GM21717 (cell line): Measurements from ENCODE around the gene NFS1.
A peak's percentile ranks its signal among the peaks of the same experiment; 100 is the strongest.

Experiments used
- ATAC-seq: cut with Tn5 transposase; IDR thresholded peaks from one replicate; pipeline ENCODE4 v1.9.1; 2021; ENCODE audit warnings: mild to moderate bottlenecking, moderate library complexity; ENCODE audit not compliant: unreplicated experiment

NFS1 gene

GRCh38 chr20:35680452-35681183, 18.5 kb downstream of the NFS1 start:
- no peak for ATAC-seq

DNA sequence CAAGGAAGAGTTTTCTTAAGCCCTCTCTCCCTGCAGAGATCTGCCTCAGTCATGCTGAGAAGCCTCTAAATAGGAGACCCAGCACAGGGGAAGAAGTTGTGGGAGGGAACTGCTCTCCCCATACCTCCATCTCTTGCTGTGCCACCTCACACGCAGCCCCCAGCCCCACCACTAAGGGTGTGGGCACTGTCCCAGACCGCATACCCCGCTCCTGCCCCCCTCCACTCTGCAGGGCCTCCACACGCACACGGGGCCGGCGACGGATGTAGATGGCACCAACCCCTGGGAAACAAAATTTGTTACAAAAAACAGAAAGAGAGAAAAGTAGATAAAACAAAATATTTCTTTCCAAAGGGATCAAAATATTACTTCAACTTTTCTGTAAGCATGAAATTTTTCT, 24.2 kb downstream of the NFS1 start:
- ATAC-seq = no peak

DNA sequence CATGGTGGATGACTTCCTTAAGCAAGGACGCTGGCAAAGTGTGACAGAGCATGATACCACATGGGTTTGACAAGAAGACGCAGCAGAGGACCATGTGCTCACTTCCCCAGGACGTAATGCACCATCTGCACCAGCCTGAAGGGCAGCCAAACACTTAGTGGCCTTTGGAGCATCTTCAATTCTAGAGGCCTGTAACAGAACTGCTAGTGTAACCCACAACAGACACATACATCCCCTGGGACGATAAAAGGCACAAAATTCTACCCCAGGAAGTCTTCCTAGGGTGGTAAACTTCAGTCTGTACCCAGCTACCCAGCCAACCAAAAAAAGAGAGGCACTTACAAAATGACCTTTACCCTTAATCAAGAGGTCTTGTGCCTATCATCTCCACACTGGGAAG, 25.3 kb downstream of the NFS1 start:
- ATAC-seq = no peak

GRCh38 chr20:35669681-35670080, 29.5 kb downstream of the NFS1 start:
- ATAC-seq = no peak

- ATAC-seq = no peak
These were observed 29.9 kb downstream of the NFS1 start for GRCh38 chr20:35669221-35669620.

DNA sequence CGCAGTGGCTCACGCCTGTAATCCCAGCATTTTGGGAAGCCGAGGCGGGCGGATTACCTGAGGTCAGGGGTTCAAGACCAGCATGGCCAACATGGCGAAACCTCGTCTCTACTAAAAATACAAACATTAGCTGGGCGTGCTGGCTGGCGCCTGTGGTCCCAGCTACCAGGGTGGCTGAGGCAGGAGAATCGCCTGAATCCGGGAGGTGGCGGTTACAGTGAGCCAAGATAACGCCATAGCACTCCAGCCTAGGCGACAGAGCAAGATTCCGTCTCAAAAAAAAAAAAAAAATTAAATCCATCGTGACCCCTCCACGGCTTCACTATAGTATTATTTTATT, 33.2 kb downstream of the NFS1 start:
- no peak for ATAC-seq

- peak; percentile 64 for ATAC-seq
These were observed 34.5 kb downstream of the NFS1 start, which contains the start of the genes CPNE1 and RBM12 for GRCh38 chr20:35664466-35665206. Gene CPNE1, minus strand, starts transcription at chr20:35664900. Its CDS starts 31,977 bp downstream, at chr20:35632923. Gene RBM12, minus strand, starts transcription at chr20:35664900. Its CDS starts 9,578 bp downstream, at chr20:35655322.

- peak; percentile 14 for ATAC-seq
These were observed 35.4 kb downstream of the NFS1 start for GRCh38 chr20:35663516-35664465.

- no peak for ATAC-seq
These were observed 36.6 kb downstream of the NFS1 start for GRCh38 chr20:35662551-35662950.

DNA sequence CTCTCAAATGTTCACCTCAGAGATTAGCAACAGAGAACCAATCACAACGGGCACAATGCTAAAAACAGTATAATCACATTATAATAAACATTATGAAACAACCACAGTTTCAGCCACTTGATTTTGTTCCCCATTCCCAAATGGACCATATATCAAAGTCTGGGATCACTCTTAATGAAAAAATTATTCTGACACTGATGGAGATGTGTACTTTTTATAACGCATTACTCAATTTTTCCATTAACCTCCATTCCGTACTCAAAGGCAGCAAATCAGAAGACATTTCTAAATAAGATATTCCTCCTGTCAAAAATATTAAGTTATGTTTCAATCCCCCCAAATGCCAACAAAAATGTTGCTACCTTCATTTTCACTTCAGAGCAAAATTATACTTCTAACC, 37.2 kb downstream of the NFS1 start:
- no peak for ATAC-seq

DNA sequence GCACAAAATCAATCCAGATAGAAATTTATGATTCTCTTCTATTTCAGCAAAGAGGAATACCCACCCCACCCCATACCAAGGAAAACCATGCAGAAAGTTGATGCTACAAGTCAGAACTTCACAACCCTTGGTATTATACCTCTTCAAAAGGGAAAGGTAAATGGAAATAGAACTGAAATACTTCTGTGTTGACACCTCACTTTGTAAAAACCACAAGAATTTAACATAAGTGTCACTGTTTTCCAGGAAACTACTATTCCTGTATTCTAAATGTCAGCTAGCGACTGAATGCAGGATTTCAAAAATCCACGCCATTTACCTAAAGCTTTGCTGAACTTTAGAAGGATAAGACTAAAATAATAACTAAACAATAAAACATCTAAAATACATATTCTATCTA, 38.1 kb downstream of the NFS1 start:
- ATAC-seq = no peak

GRCh38 chr20:35660122-35660937, 38.8 kb downstream of the NFS1 start:
- no peak for ATAC-seq

DNA sequence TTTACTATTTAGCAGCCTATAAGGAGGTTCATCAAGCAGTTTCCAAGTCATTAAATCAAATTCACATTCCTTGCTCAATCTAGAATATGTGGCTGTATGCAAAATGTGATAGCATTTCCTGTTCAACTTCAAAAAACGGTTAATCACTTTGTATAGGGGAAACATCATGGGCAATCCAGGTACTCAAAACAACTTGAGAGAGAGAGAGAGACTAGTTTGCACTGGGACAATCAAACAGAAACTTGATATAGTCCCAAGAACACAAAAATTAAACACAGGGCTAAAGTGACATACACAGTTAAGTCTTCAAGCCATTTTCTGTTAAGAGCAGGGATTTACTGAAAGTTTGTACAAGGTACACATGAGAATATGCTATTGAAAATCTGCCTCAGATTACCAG, 41.9 kb downstream of the NFS1 start:
- no peak for ATAC-seq

DNA sequence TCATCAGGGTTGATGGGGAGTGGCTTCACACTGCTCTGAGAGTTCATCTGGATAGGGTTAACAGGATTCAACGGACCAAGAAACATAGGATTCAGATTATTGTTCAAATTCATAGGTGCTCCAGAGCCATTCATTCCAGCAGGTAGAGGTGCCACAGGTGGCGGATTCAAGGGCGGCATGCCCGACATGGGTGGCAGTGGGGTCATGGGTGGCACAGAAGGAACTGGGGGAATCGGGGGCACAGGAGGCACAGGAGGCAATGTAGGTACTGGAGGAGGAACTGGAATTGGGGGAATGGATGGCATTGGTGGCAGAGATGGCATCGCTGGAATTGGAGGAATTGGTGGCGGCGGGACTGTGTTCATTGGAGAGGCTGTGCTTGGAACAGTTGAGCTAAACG, 44.7 kb downstream of the NFS1 start:
- no peak for ATAC-seq

- no peak for ATAC-seq
These were observed 45.3 kb downstream of the NFS1 start for GRCh38 chr20:35653893-35654292.

DNA sequence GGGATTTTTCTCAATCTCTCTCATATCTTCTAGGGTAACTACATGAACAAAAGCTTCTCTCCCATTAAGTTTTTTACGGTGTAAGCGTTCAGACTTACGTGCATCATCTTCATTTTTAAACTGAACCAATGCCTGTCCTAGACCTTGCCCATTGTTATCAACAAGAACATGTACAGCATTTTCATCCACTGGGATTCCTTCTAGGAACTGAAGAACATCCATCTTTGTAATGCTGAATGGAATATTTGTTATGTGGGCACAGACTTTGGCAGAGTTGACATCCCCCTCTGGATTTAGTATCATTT, 45.8 kb downstream of the NFS1 start:
- no peak for ATAC-seq

DNA sequence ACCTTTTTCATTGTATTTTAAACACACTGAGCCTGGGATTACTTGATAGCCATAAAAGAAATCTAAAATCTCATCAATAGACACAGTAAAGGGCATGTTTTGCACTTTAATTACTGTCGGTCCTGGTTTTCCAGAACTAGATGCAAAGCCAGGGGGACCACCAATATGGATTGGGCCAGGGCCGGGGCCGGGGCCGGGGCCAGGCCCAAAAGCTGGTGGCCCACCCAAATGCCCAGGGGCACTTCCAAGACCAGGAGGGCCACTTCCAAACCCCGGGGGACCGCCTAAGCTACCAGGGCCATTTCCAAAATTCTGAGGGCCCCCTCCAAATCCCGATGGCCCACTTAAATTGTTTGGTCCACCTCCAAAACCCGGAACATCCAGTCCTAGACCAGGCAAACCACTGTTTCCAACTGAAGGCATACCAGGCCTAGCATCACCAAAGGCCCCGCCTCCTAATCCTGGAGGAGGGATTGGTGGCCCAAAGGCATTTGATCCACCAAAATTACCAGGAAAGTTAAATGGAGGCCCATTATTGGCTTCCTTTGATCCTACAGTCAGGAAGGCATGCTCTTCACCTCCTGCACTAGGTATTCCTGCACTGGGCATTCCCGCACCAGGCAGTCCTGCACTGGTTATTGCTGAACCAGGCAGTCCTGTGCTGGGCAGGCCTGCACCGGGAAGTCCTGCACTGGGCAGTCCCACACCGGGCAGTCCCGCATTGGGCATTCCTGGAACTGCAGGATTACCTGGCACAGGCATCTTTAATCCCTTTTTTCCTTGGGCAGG, 46.3 kb downstream of the NFS1 start:
- ATAC-seq = no peak

GRCh38 chr20:35651958-35652357, 47.2 kb downstream of the NFS1 start:
- no peak for ATAC-seq

- ATAC-seq = no peak
These were observed 48.5 kb downstream of the NFS1 start for GRCh38 chr20:35650632-35651031.

DNA sequence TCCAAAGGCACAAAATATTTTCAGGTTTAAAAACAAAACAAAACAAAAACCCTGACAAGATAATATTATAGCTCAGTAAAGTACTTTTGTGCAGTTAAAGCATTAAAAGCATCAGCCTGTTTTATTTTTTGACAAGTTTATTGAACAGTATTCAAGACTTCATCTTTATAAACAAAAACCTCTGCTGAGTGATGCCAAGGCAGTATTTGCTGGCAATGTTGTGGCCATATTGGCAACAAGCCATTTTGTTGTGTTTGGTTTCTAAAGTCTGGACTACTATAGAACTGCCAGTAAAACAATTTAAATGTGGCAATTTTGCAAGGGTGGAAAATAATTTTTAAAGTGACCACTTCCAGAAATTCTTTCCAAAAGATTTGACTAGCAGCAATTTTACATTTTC, 50.3 kb downstream of the NFS1 start:
- ATAC-seq = no peak
